Neural cell (in vitro differentiated cells): ENCODE results near the gene C1QTNF8. TPM values are rescaled to one million over a fixed set of nuclear protein-coding genes. Genes with fewer than 3 reads are reported as not detected.

Experiments used
- H2AFZ ChIP-seq: fragments of 200-600, 300-800 bp; sonication (generic), shearing (Covaris generic); 2 replicates; pipeline ENCODE4 v1.6.0; 2014; ENCODE audit warnings: low read depth, mild to moderate bottlenecking, antibody characterized with exemption, low read length, moderate library complexity
- H3F3A ChIP-seq: fragments of 200-600 bp; shearing (Covaris generic); 2 replicates; pipeline ENCODE4 v1.6.1; 2016; ENCODE audit warnings: mild to moderate bottlenecking, moderate library complexity, mixed read lengths, antibody characterized with exemption, low read length; ENCODE audit not compliant: insufficient read depth, poor library complexity, severe bottlenecking
- H3K27ac ChIP-seq: fragments of 200-600, 300-800 bp; sonication (generic), shearing (Covaris generic); 2 replicates; pipeline ENCODE4 v1.5.1; 2014; ENCODE audit warnings: mild to moderate bottlenecking, low read length, moderate library complexity
- H3K27me3 ChIP-seq: fragments of 300-800, 200-600 bp; sonication (generic), shearing (Covaris generic); 2 replicates; pipeline ENCODE4 v1.6.0; 2014; ENCODE audit warnings: mild to moderate bottlenecking, low read depth, low read length, moderate library complexity; ENCODE audit not compliant: insufficient read depth
- H3K36me3 ChIP-seq: fragments of 300-800, 200-600 bp; sonication (generic), shearing (Covaris generic); 2 replicates; pipeline ENCODE4 v1.5.1; 2014; ENCODE audit warnings: mild to moderate bottlenecking, antibody characterized with exemption, low read length, moderate library complexity; ENCODE audit not compliant: insufficient read depth
- H3K4me2 ChIP-seq: fragments of 300-800, 200-600 bp; sonication (generic), shearing (Covaris generic); 2 replicates; pipeline ENCODE4 v1.6.0; 2014; ENCODE audit warnings: mild to moderate bottlenecking, low read length
- H3K4me3 ChIP-seq: fragments of 300-800, 200-600 bp; sonication (generic), shearing (Covaris generic); 2 replicates; pipeline ENCODE4 v1.5.1; 2014; ENCODE audit warnings: mild to moderate bottlenecking, low read length, moderate library complexity
- H3K79me2 ChIP-seq: fragments of 200-600 bp; shearing (Covaris generic); replicated peaks from 2 replicates; pipeline ENCODE4 v1.6.0; 2014; ENCODE audit warnings: mild to moderate bottlenecking, low read length, moderate library complexity; ENCODE audit not compliant: insufficient read depth
- H3K9ac ChIP-seq: fragments of 300-800, 200-600 bp; sonication (generic), shearing (Covaris generic); 2 replicates; pipeline ENCODE4 v1.6.1; 2016; ENCODE audit warnings: mild to moderate bottlenecking, low read length, mixed read lengths
- H3K9me2 ChIP-seq: fragments of 200-600 bp; shearing (Covaris generic); 2 replicates; pipeline ENCODE4 v1.6.1; 2016; ENCODE audit warnings: mild to moderate bottlenecking, low read length, mixed read lengths; ENCODE audit not compliant: insufficient read depth
- H3K9me3 ChIP-seq: fragments of 200-600, 300-800 bp; sonication (generic), shearing (Covaris generic); 2 replicates; pipeline ENCODE4 v1.6.1; 2016; ENCODE audit warnings: mild to moderate bottlenecking, mixed run types, low read length, moderate library complexity, mixed read lengths
- H4K20me1 ChIP-seq: fragments of 200-600 bp; shearing (Covaris generic); 2 replicates; pipeline ENCODE4 v1.6.1; 2016; ENCODE audit warnings: mild to moderate bottlenecking, mixed run types; ENCODE audit not compliant: insufficient read depth
- CTCF ChIP-seq: fragments of 450-650 bp; IDR thresholded peaks from 2 replicates; pipeline ENCODE4 v1.5.1; 2014; ENCODE audit warnings: antibody characterized with exemption, mild to moderate bottlenecking, moderate library complexity; ENCODE audit not compliant: poor library complexity, severe bottlenecking
- EP300 ChIP-seq: fragments of 450-650 bp; conservative IDR thresholded peaks from 2 replicates; pipeline ENCODE4 v1.6.1; 2014; ENCODE audit warnings: antibody characterized with exemption, mild to moderate bottlenecking, moderate library complexity; ENCODE audit not compliant: poor library complexity, severe bottlenecking
- EZH2 ChIP-seq: fragments of 200-600, 300-800 bp; shearing (Covaris generic), sonication (generic); IDR thresholded peaks from 2 replicates; pipeline ENCODE4 v1.6.1; 2014; ENCODE audit warnings: antibody characterized with exemption, low read length, borderline replicate concordance, mild to moderate bottlenecking; ENCODE audit not compliant: insufficient read depth, poor library complexity, severe bottlenecking
- MXI1 ChIP-seq: fragments of 450-650 bp; conservative IDR thresholded peaks from 2 replicates; pipeline ENCODE4 v1.6.1; 2014; ENCODE audit warnings: antibody characterized with exemption, mild to moderate bottlenecking; ENCODE audit not compliant: poor library complexity, severe bottlenecking
- POLR2AphosphoS5 ChIP-seq: IDR thresholded peaks from 2 replicates; pipeline ENCODE4 v1.6.1; 2012
- RAD21 ChIP-seq: fragments of 450-650 bp; conservative IDR thresholded peaks from 2 replicates; pipeline ENCODE4 v1.6.1; 2014; ENCODE audit warnings: antibody characterized with exemption, mild to moderate bottlenecking, moderate library complexity
- REST ChIP-seq: IDR thresholded peaks from 2 replicates; pipeline ENCODE4 v1.6.1; 2012; ENCODE audit warnings: borderline replicate concordance
- SMC3 ChIP-seq: fragments of 450-650 bp; conservative IDR thresholded peaks from 2 replicates; pipeline ENCODE4 v1.6.1; 2014; ENCODE audit warnings: antibody characterized with exemption, mild to moderate bottlenecking, moderate library complexity; ENCODE audit not compliant: poor library complexity
- TAF1 ChIP-seq: IDR thresholded peaks from 2 replicates; pipeline ENCODE4 v1.6.1; 2012; ENCODE audit warnings: low read depth
- polyA plus RNA-seq: library from polyadenylated mRNA; depleted of rRNA; stranded (reverse); fragments of >200 nt; gene quantifications from 2 replicates; pipeline ENCODE4 v1.2.3, GENCODE V29; 2014

C1QTNF8 gene
- polyA plus RNA-seq, 1 donor from 2014 or later, result 0.79 TPM

- Histone ChIP-seq H4K20me1 (no peaks in the 10 kb centered on the region), H3K36me3 (no peaks in the 10 kb centered on the region), H3K9ac (no peak overlapping the region), H3K9me2 (no peaks in the 10 kb centered on the region), H3K27ac (no peak overlapping the region), H3K4me2 (no peak overlapping the region), H3K79me2 (no peaks in the 10 kb centered on the region), H3K4me3 (no peak overlapping the region), H2AFZ (no peak overlapping the region), H3K9me3 (no peaks in the 10 kb centered on the region), H3F3A (no peaks in the 10 kb centered on the region), H3K27me3 (no peaks in the 10 kb centered on the region)
- no peak for TF ChIP-seq TAF1
- TF ChIP-seq SMC3, result no peak
- no peak for TF ChIP-seq RAD21
- no peak for TF ChIP-seq REST
- no peak for TF ChIP-seq EP300
- no peak for TF ChIP-seq EZH2
- no peak for TF ChIP-seq CTCF
- TF ChIP-seq POLR2AphosphoS5, result no peak
- TF ChIP-seq MXI1, result no peak
Measured at GRCh38 chr16:1126044-1126443, 30.0 kb upstream of the C1QTNF8 start.

- H2AFZ ChIP-seq, result no peak overlapping the region
- no peaks in the 10 kb centered on the region for H3K27me3 ChIP-seq
- no peak overlapping the region for H3K9ac ChIP-seq
- no peaks in the 10 kb centered on the region for H3K9me3 ChIP-seq
- H4K20me1 ChIP-seq, result no peaks in the 10 kb centered on the region
- H3K4me2 ChIP-seq, result no peak overlapping the region
- H3F3A ChIP-seq, result no peaks in the 10 kb centered on the region
- no peak overlapping the region for H3K4me3 ChIP-seq
- TF ChIP-seq TAF1 (no peak), EP300 (no peak), MXI1 (no peak), POLR2AphosphoS5 (peak; percentile 21)
- H3K36me3 ChIP-seq, result no peaks in the 10 kb centered on the region
- no peaks in the 10 kb centered on the region for H3K9me2 ChIP-seq
- H3K27ac ChIP-seq, result no peak overlapping the region
- H3K79me2 ChIP-seq, result no peaks in the 10 kb centered on the region
Measured at GRCh38 chr16:1125471-1125870, 29.4 kb upstream of the C1QTNF8 start.

- no peak overlapping the region for H3K4me3 ChIP-seq
- no peak overlapping the region for H3K4me2 ChIP-seq
- no peaks in the 10 kb centered on the region for H4K20me1 ChIP-seq
- no peak overlapping the region for H3K27ac ChIP-seq
- no peaks in the 10 kb centered on the region for H3K9me2 ChIP-seq
- H3K9me3 ChIP-seq, result no peaks in the 10 kb centered on the region
- TF ChIP-seq RAD21 (no peak), REST (no peak), POLR2AphosphoS5 (no peak), TAF1 (no peak), SMC3 (no peak), EZH2 (no peak), CTCF (no peak), EP300 (no peak), MXI1 (no peak)
- H2AFZ ChIP-seq, result no peak overlapping the region
- no peaks in the 10 kb centered on the region for H3K36me3 ChIP-seq
- no peaks in the 10 kb centered on the region for H3K79me2 ChIP-seq
- no peaks in the 10 kb centered on the region for H3F3A ChIP-seq
- H3K9ac ChIP-seq, result no peak overlapping the region
- H3K27me3 ChIP-seq, result no peaks in the 10 kb centered on the region
Measured at GRCh38 chr16:1124795-1125194, 28.8 kb upstream of the C1QTNF8 start.
